NCI-H446 treated with DMSO at 0.1 percent for 48 hours (cell line): ENCODE measurements around the gene CDH7.

Experiments
- DNase-seq: peaks from one replicate; lab custom pipeline; 2025; lab: John Stamatoyannopoulos, UW

The CDH7 gene

DNA sequence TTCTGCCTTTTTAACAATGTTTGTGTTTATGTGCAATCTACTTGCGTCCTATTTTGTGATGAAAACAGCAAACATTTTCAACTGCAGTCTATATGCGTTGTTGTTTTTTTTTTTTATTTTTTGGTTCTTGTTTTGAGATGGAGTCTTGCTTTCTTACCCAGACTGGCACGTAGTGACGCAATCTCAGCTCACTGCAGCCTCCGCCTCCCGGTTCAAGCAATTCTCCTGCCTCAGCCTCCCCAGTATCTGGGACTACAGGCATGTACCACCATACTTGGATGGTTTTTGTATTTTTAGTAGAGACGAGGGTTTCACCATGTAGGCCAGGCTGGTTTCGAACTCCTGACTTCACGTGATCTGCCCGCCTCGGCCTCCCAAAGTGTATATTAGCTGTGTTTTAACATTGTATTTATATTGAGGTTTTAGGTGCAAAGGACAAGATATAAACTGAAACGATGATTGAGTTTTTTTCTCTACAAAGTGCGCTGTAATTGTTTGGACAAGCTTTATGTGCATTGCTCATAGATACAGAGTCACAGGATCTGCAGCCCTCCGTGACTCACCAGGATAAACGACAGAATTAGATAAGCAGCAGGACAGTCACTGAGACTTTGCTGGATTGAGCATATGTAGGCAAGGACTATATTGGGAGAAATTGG is 17.4 kb downstream of the CDH7 start:
- no peak for DNase-seq

DNA sequence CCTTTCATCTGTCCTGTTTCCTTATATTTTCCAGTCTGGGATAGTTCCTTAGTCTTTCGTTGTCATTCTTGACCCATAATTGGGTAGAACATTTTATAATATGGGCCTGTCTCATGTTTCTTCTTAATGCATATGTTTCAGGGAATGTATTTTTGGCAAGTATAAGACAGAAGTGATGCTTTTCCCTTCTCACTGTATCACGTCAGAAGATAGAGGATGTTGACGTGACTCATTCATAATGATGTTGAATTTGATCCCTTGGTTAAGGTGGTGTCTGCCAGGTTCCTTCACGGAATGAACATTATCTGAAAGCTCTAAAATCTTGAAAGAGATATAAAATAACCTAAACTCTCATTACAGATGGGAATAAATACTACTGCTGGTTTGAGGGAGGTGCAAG is 18.8 kb downstream of the CDH7 start:
- DNase-seq: no peak

DNA sequence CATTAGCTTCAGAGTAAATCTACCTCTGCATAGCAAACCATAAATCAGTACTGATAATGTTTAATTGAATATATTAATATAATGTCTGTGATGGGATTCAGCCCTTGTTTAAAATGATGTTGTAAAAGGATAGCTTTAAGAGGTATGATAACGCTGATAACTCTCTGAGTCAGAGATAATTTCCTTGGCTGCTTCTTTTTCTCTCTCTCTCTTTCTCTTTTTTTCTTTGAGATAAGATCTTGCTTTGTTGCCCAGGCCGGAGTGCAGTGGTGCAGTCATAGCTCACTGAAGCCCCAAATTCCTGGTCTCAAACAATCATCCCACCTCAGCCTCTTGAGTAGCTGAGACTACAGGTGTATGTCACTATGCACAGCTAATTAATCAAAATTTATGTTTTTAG is 35.7 kb downstream of the CDH7 start:
- no peak for DNase-seq

DNA sequence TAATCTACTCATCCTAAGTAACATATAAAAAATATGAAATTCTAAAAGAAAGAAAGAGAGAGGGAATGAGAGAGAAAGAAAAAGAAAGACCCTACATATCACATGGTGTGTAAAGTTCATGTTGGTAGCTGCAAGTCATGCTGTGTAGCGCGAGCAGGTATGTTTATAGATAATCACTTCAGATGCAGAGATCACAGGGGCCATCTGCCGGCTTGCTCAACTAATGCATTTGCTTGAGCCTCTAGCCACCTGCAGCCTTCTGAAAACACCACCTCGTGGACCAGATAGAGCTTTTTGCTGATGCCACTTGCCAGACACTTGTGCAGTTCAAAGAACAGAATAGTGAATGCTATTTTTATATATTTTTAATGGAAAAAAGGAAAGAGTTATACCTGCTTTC is 37.6 kb downstream of the CDH7 start:
- no peak for DNase-seq

DNA sequence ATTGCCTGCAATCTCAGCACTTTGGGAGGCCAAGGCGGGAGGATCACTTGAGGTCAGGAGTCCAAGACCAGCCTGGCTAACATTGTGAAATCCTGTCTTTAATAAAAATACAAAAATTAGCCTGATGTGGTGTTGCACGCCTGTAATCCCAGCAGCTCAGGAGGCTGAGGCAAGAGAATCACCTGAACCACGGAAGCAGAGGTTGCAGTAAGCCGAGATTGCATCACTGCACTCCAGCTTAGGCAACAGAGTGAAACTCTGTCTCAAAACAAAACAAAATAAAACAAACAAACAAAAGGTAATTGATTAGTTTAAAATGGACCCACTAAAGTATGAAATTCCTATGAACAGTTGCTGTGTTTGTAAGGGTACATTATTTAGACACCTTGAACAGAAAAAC is 39.8 kb downstream of the CDH7 start:
- no peak for DNase-seq

DNA sequence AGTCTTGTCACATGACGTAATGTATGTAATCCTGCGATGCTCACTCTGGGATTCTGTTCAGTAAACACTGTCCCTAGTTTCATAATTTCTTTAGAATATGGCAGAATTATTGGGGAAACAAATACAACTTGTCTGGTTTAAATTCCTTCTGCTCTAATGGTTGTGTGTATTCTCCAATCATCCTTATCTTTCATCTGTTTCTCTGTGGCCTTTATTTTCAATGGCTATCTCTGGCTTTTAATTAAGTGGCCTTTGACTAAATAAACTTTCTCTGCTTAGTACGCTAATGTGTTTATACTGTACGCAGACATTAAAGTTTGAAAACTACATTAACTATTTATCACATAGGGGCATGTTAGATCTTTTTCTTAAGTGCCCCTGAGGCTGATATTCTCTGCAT is 40.9 kb downstream of the CDH7 start:
- no peak for DNase-seq

DNA sequence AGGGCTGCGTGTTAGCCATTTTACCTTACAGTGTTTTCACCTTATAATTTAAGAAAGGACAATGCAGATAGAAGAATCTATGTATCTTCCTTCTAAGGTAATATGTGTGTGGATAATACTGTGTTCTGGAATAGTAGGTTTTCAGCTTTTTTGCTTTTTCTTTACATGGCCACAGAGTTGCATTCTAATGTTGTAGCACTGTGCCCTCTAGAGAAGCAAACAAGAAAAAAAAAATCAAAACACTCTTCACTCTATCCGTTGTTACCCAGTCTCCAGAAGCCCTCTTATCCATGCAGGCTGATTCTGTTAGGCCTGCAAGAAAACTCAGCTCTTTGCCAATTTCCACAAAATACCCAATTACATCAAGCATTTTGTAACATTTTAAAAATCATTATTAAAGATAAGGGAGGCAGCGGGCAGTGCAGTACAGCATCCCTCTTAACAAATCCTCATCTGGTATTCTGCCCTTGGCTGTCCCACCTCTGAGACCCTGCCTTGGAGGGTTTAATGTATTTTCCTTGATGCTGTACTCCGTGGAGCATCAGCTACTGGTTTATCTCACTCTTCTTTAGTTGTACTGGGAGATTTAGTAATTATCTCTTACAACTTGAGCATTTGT is 41.8 kb downstream of the CDH7 start:
- DNase-seq: no peak

DNA sequence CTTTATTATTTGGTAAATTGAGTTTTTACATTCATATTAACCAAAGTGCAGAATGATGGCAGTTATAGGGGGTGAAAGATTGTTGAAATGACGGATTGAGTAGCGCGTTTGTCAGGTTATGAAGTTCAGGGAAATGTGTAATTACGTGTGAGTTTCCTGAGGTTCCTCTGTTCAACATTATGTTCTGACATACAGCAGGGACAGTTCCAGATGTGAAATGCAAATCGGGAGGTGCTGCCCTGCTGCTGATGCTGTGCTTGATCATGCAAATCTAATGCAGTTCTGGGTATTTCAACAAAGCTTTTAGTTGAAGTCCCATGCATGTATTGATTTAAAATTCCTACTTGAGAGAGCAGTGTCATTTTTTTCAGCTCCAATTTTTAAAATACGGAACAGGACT is 57.9 kb downstream of the CDH7 start:
- no peak for DNase-seq

DNA sequence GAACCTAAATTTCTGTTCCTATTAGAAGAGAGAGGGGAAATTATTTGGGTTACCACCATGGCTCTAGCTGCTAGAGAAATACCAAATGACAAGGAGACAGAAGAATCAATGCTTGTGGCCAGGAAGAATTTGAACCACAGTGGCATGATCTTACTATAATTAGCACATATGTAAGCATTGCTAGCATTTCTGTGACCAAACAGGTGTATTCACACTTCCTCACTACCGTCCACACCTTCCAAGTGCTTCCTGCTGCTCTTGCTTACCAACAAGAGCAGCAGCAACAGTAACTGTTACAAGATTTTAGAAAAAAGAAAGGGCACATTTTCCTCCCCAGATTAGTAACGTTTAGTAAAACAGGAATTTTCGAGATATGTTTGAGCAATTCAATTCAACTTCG is 60.5 kb downstream of the CDH7 start:
- no peak for DNase-seq

DNA sequence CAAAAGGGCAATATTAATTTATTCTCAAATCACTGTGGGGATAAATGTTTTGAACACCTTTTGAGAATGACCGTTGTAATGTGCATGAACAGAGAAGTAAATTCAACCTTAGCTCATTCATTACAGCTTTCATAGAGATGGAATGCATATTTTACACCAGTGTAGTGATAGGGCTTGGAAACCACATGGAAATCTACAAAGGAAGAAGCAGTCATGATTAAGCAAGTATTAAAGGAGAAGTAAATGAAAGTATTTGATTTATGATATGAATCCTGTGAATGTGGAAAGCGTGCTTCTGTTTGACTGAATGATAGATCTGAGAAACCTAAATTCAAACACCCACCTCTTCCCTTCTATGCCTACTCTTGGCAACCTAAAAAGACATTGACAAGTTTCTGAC is 64.7 kb downstream of the CDH7 start:
- DNase-seq: no peak

DNA sequence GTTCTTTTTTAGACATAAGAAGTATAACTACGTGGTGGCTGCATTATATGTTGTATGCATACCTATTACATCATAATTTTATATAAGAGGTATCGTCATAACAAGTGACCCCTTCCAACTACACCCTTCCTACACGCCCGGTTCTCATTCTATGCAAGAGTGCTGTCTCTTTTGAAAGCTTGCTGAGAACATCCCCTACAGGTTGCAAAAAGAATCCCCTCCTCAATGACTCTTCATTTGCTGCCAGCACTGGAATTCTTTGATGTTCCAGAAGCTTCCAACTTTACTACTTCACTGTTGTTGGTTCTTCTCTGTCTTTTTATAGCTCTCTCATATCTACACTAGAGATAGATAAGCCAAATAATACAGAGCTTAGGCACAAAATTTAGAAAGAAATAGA is 66.4 kb downstream of the CDH7 start:
- DNase-seq: no peak

DNA sequence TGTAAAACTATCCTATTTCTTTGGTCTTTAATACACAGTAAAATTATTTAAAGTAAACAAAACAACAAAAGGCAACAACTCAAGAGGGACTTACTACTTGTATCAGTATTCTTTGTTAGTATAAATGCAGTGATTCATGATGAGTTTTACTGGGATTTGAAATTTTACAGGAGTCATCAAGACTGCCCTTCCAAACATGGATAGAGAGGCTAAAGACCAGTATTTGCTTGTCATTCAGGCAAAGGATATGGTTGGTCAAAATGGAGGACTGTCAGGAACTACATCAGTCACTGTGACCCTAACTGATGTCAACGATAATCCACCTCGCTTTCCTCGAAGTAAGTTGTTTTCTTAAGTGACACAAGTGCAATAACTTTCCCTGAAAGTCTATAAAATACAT is 71.1 kb downstream of the CDH7 start:
- no peak for DNase-seq

DNA sequence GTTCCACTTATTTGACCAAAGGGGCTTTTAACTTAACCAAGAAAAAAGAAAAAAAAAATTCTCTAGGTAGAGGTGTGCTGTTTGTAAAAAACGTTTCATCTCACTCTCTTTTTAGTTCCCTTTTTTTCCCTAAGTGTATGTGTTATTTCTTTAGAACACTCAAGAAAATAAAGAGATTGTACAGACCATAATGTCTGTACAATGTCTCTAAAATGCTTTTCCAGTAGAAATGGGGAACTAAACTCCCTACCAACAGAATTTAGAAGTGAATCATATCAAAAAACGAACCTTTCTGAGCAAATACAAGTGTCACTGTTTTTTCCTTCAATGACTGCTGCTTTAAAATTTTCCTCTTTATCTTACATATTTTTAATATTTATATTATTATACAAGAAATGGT is 72.0 kb downstream of the CDH7 start:
- DNase-seq: no peak

DNA sequence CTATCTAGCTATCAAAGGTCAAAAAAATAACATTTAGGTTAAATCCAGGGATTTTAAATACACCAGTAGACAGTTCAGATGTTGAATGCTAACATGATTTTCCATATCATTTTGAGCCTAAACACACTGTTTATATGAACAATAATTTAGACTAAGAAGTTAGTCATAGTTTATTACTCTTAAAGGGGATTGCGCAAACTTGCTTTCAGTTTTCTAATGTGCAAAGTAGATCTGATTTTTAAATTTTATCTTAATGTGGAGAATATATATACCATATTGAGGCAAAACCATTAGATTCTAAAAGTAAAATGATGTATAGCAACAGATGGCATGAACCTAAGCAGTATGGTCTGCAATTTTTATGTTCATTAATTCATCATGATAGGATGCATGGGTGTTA is 76.6 kb downstream of the CDH7 start:
- DNase-seq: no peak

DNA sequence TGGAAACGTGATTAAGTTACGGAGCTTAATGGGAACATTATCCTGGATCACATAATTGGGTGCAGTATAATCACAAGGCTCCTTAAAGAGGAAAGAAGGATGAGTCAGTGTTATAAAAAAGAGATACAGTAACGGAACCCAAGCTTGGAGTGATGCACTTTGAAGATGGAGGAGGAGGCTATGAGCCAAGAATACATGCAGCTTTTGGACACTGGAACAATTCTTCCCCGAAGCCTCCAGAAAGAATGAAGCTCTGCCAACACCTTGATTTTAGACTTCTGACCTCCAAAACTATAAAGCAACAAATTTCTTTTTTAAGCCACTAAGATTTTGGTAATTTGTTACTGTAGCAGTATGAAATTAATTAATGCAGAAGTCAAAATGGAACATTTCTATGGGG is 85.1 kb downstream of the CDH7 start:
- DNase-seq: no peak

DNA sequence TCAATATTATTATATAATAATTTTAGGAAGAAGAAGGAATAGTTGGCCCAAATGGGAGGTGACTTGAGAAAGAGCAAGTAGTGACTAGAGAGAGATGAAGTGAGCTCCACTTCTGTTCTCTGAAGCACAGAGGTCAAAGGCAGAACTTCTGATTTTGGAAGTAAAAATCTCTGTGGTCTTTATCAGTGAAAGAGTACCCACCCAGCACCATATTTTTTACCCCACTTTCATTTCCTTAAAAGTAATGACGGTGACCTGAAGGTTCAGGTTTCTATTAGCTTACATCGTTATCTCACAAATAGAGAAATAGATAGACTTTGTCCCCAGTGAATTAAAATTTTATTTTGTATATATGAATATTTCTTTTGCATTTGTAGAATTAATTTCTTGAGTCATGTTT is 95.3 kb downstream of the CDH7 start:
- no peak for DNase-seq

DNA sequence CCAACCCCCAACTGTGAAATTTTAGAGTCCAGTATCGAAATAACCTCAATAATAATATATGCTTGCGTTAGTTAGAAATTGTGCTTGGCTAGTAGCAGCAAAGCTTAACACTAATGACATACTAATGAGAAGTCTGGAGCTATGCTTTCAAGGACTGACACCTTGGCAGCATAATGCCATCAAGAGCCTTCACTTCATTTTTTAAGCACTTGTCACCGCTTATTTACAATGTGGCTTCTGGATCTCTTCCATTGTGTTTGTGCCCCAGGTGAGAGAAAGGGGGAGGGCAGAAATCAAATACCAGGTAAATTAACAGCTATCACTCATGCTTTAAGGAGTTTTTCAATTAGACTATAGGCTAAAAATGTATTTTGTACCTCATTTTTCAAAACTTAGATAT is 101.5 kb downstream of the CDH7 start:
- DNase-seq: no peak

DNA sequence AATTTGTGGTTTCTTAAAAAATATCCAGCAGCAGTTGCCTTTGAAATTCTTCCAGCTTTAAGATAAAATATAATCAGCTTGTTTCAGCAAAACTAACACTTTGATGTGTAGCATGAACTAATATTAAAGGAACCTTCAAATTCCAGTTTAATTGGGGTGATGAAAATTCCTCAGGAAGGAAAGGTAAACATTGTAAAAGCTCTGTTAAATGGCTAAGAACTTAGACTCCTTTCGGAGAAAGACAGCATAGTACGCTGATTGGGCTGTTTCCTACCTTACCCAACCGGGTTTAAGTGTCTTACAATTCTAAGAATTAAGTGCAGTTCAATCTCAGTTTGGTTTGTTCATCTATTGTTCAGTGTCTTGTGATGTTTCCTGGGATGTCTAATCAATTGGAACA is 108.3 kb downstream of the CDH7 start:
- DNase-seq: no peak

DNA sequence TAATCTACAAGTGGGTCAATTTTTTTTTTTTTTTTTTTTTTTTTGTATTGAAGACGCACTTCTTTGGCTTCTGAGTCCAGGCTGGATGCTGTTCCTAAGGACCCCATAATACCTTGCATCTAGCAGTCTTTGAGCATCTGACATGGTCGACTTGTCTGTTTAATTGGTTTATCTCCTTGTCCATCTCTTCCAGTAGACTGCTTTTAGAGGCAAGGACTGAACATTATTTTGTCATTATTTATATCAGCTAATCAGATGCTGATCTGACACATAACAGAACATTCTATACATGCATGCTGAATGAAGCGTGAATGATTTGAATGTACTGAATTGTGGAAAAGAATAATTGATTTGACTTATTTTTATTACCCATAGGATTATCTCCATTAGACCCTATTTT is 118.7 kb downstream of the CDH7 start:
- no peak for DNase-seq

DNA sequence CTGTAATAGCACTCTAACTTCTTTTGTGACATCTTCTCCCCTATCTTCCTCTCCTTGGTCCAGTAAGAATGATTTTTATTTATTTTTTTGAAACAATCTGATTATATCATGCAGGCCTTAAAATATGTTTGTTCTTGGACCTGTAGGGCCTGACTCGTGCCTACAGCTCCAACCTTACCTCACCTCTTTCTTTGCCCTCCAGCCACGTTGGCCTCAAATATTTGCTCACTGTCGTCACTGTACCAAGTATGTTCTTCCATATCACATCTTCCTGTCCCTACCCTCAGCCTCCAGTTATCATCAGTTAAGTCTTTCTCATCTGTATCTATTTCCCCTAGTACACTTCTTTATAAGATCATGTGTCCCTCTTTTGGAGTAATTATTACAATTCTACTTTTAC is 125.5 kb downstream of the CDH7 start:
- no peak for DNase-seq

DNA sequence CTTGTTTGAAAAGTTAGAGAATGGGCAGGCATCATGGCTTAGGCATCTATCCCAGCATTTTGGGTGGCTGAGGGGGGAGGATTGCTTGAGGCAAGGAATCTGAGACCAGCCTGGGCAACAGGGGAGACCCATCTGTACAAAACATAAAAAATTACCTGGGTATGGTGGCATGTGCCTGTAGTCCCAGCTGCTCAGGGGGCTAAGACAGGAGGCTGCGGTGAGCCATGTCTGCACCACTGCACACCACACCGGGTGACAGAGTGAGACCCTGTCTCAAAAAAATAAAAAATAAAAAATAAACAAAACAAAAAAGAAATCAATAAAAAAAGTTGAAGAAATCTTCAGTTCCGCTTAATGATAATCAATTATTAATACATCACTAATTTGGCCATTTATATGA is 146.5 kb downstream of the CDH7 start:
- DNase-seq: no peak

DNA sequence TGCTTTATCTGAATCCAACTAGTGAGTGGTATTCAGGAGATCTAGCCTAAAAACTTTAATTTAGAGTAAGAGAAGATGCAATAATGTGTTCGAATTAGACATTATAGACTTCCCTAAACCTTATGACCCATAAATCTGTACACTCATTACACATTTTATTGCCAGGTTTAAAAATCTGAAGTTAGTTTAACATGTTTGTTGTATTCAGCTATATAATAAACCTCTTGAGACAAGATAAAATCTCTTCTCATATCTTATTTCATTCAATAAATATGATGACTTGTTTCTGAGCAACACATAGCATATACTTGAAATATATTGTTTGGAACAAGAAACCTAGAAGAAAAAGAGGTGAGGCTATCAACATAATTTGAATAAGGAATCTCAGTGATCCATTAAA is 150.7 kb downstream of the CDH7 start:
- DNase-seq: no peak

DNA sequence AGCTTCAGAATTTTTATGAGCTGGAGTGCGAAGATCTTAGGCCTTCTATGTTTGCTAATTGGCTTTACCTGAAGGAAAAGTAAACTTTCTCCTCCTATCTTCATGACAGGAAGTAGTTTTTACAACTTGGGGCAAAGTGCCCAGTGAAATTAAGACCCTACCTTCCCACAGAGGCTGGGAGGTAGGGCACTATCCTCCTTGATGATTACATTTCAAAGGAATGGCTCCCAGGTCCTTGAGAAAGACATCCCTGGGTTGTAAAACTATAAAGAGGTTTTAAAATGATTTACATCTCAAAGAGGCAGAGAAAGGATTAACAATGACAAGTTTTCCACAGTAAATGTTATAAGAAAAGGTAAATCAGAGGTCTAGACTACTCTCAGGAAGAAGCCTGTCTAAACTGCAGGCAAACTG is 155.8 kb downstream of the CDH7 start:
- DNase-seq: no peak

DNA sequence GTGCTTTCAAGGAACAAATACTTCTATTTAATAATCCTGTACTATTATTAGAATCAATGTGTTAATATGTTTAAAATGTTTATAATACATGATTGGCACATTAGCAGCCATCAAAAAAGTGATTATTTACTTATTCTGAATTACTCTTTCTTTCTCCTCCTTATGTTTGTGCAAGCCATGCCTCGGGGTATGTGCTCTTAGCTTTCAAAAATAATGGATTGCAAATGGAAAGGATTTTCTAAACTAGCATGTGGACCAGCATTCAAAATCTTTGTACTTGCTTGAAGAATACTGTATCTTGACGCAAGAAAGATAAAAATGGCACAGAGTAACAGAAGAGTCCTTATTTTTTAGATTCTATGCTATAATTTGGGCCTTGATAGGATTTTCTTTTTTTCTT is 156.5 kb downstream of the CDH7 start:
- DNase-seq: no peak
